Hepatic stellate cell (primary cell): ENCODE data around the gene RGSL1.

Source experiments
- DNase-seq: peaks from one replicate; pipeline ENCODE4 v3.0.0; 2011; ENCODE audit warnings: low spot score

RGSL1 gene

GRCh38 chr1:182450087-182450486 is at the start of gene RGSL1:
Gene RGSL1 (plus strand): TSS chr1:182450146. CDS start chr1:182450166, 20 bp downstream.
- DNase-seq = no peak

- DNase-seq = no peak
Observed at GRCh38 chr1:182400567-182400966, 49.4 kb upstream of the RGSL1 start, which contains the start of gene TEDDM1. Gene TEDDM1 (minus strand): TSS chr1:182400667. CDS start chr1:182400485, 182 bp downstream.

GRCh38 chr1:182404781-182405180 is 45.2 kb upstream of the RGSL1 start:
- no peak for DNase-seq

GRCh38 chr1:182405578-182405977 is 44.4 kb upstream of the RGSL1 start:
- no peak for DNase-seq

GRCh38 chr1:182406012-182406411 is 43.9 kb upstream of the RGSL1 start:
- no peak for DNase-seq

GRCh38 chr1:182407724-182408123 is 42.2 kb upstream of the RGSL1 start:
- no peak for DNase-seq

GRCh38 chr1:182408435-182409075 is 41.4 kb upstream of the RGSL1 start:
- no peak for DNase-seq

- DNase-seq = no peak
Observed at GRCh38 chr1:182410138-182410537, 39.8 kb upstream of the RGSL1 start.

GRCh38 chr1:182410620-182411273 is 39.2 kb upstream of the RGSL1 start:
- no peak for DNase-seq

- DNase-seq = no peak
Observed at GRCh38 chr1:182413486-182413885, 36.5 kb upstream of the RGSL1 start.

- no peak for DNase-seq
Observed at GRCh38 chr1:182413969-182414368, 36.0 kb upstream of the RGSL1 start.

GRCh38 chr1:182415789-182416188 is 34.2 kb upstream of the RGSL1 start:
- no peak for DNase-seq

- DNase-seq = no peak
Observed at GRCh38 chr1:182426442-182427430, 23.2 kb upstream of the RGSL1 start.

- DNase-seq = no peak
Observed at GRCh38 chr1:182428043-182428442, 21.9 kb upstream of the RGSL1 start.

GRCh38 chr1:182430263-182431068 is 19.5 kb upstream of the RGSL1 start:
- DNase-seq = no peak

- no peak for DNase-seq
Observed at GRCh38 chr1:182431278-182431677, 18.7 kb upstream of the RGSL1 start.

GRCh38 chr1:182433580-182433979 is 16.4 kb upstream of the RGSL1 start:
- DNase-seq = no peak

- no peak for DNase-seq
Observed at GRCh38 chr1:182438326-182438725, 11.6 kb upstream of the RGSL1 start.

- no peak for DNase-seq
Observed at GRCh38 chr1:182441719-182442118, 8.2 kb upstream of the RGSL1 start.

GRCh38 chr1:182442333-182442732 is 7.6 kb upstream of the RGSL1 start:
- no peak for DNase-seq

- no peak for DNase-seq
Observed at GRCh38 chr1:182444497-182444896, 5.4 kb upstream of the RGSL1 start.
